Stimulated activated naive CD8-positive, alpha-beta T cell treated with anti-CD3 and anti-CD28 coated beads, Interleukin-15, amount 100 ng/mL, for 72 hours (primary cell): ENCODE measurements around the gene JAK2.
"Not testable (repeated sequence)": the region's sequence is repeated elsewhere in the genome, so short reads cannot be mapped to it uniquely, and the experiment has no call there.

Experiments used
- ATAC-seq: fragments of 150-1000 bp; cut with Tn5 transposase; 2 replicates; pipeline ENCODE4 v1.10.0; 2021; ENCODE audit warnings: mild to moderate bottlenecking, moderate library complexity
- DNase-seq, 2 donors: peaks; one replicate each; pipeline ENCODE4 v3.0.0; 2021 to 2022
- H3K27ac Mint-ChIP-seq, 2 donors: one replicate each; pipeline ENCODE4 v1.8.0; 2022; ENCODE audit warnings: mild to moderate bottlenecking in 2 of 2, mixed read lengths in 2 of 2, moderate library complexity in 2 of 2
- H3K27me3 Mint-ChIP-seq: one replicate; pipeline ENCODE4 v1.8.0; 2022; ENCODE audit warnings: mixed read lengths
- H3K4me1 Mint-ChIP-seq: one replicate; pipeline ENCODE4 v1.8.0; 2022; ENCODE audit warnings: mild to moderate bottlenecking, mixed read lengths
- H3K4me3 Mint-ChIP-seq, 2 donors: one replicate each; pipeline ENCODE4 v1.8.0; 2022; ENCODE audit warnings: mild to moderate bottlenecking in 2 of 2, mixed read lengths in 2 of 2, moderate library complexity in 1 of 2
- H3K9me3 Mint-ChIP-seq, 2 donors: one replicate each; pipeline ENCODE4 v1.8.0; 2022; ENCODE audit warnings: mixed read lengths in 2 of 2

The JAK2 gene

GRCh38 chr9:5062631-5063030 lies 77.6 kb downstream of the JAK2 start:
- Mint-ChIP-seq H3K27me3 (no peaks in the 10 kb centered on the region), H3K4me3 (no peak overlapping the region), H3K4me1 (no peaks in the 10 kb centered on the region), H3K27ac (no peak overlapping the region), H3K9me3 (no peaks in the 10 kb centered on the region)
- ATAC-seq, result no peak
- no peak for DNase-seq

GRCh38 chr9:5072871-5073270 lies 87.8 kb downstream of the JAK2 start:
- Mint-ChIP-seq H3K27ac (no peak overlapping the region), H3K4me1 (no peaks in the 10 kb centered on the region), H3K4me3 (no peak overlapping the region), H3K9me3 (no peaks in the 10 kb centered on the region), H3K27me3 (no peaks in the 10 kb centered on the region)
- ATAC-seq (no peak), DNase-seq (no peak)

- Mint-ChIP-seq H3K27ac (no peak overlapping the region), H3K4me3 (no peak overlapping the region), H3K4me1 (no peaks in the 10 kb centered on the region), H3K27me3 (no peaks in the 10 kb centered on the region), H3K9me3 (no peaks in the 10 kb centered on the region)
- DNase-seq (no peak), ATAC-seq (no peak)
Measured at GRCh38 chr9:5073701-5074100, 88.6 kb downstream of the JAK2 start.

- Mint-ChIP-seq H3K4me1 (no peaks in the 10 kb centered on the region), H3K4me3 (no peak overlapping the region), H3K27me3 (no peaks in the 10 kb centered on the region), H3K9me3 (peaks cover 0 to 7% of the 10 kb centered on the region in 2 donors), H3K27ac (no peak overlapping the region)
- no peak for DNase-seq
- no peak for ATAC-seq
Measured at GRCh38 chr9:5085993-5086392, 100.9 kb downstream of the JAK2 start.

- H3K27ac Mint-ChIP-seq, result no peak overlapping the region
Measured at GRCh38 chr9:5089737-5090136, 104.7 kb downstream of the JAK2 start.

GRCh38 chr9:5095795-5096194 lies 110.7 kb downstream of the JAK2 start:
- H3K9me3 Mint-ChIP-seq, result peaks cover 0 to 5% of the 10 kb centered on the region in 2 donors
- H3K27me3 Mint-ChIP-seq, result no peaks in the 10 kb centered on the region

More at GRCh38 chr9:5089737-5090136, 104.7 kb downstream of the JAK2 start:
- peaks cover 0 to 7% of the 10 kb centered on the region in 2 donors for H3K9me3 Mint-ChIP-seq
- ATAC-seq, result no peak
- no peak overlapping the region for H3K4me3 Mint-ChIP-seq
- DNase-seq, result no peak
- H3K4me1 Mint-ChIP-seq, result no peaks in the 10 kb centered on the region
- no peaks in the 10 kb centered on the region for H3K27me3 Mint-ChIP-seq

GRCh38 chr9:5099466-5099865 lies 114.4 kb downstream of the JAK2 start:
- no peak overlapping the region for H3K4me3 Mint-ChIP-seq
- H3K27me3 Mint-ChIP-seq, result no peaks in the 10 kb centered on the region
- DNase-seq (no peak), ATAC-seq (no peak)
- H3K9me3 Mint-ChIP-seq, result peaks cover 20 to 23% of the 10 kb centered on the region in 2 donors
- H3K27ac Mint-ChIP-seq, result no peak overlapping the region
- H3K4me1 Mint-ChIP-seq, result no peaks in the 10 kb centered on the region

More at GRCh38 chr9:5095795-5096194, 110.7 kb downstream of the JAK2 start:
- ATAC-seq (no peak), DNase-seq (no peak)
- no peak overlapping the region for H3K4me3 Mint-ChIP-seq
- H3K27ac Mint-ChIP-seq, result no peak overlapping the region
- H3K4me1 Mint-ChIP-seq, result no peaks in the 10 kb centered on the region

GRCh38 chr9:5101127-5101526 lies 116.1 kb downstream of the JAK2 start:
- not testable (repeated sequence) for ATAC-seq, H3K4me1 Mint-ChIP-seq, DNase-seq, H3K27me3 Mint-ChIP-seq, H3K4me3 Mint-ChIP-seq
- Mint-ChIP-seq H3K9me3 (peaks cover 23 to 30% of the 10 kb centered on the region in 2 donors), H3K27ac (peak overlapping the region in 1 of 2 donors; percentile 60)

GRCh38 chr9:5106517-5106916 lies 121.4 kb downstream of the JAK2 start:
- DNase-seq, H3K4me1 Mint-ChIP-seq: not testable (repeated sequence)

GRCh38 chr9:5110867-5111681 lies 126.0 kb downstream of the JAK2 start:
- DNase-seq (no peak), ATAC-seq (peak; percentile 37)
- peak overlapping the region in 1 of 2 donors; percentile 57 for H3K27ac Mint-ChIP-seq
- peaks cover 0 to 15% of the 10 kb centered on the region in 2 donors for H3K9me3 Mint-ChIP-seq
- no peaks in the 10 kb centered on the region for H3K4me1 Mint-ChIP-seq
- H3K27me3 Mint-ChIP-seq, result no peaks in the 10 kb centered on the region
- no peak overlapping the region for H3K4me3 Mint-ChIP-seq

More at GRCh38 chr9:5106517-5106916, 121.4 kb downstream of the JAK2 start:
- not testable (repeated sequence) for ATAC-seq, H3K4me3 Mint-ChIP-seq, H3K27me3 Mint-ChIP-seq, H3K27ac Mint-ChIP-seq
- H3K9me3 Mint-ChIP-seq, result peaks cover 17 to 30% of the 10 kb centered on the region in 2 donors

- Mint-ChIP-seq H3K9me3 (peaks cover 0 to 15% of the 10 kb centered on the region in 2 donors), H3K27me3 (no peaks in the 10 kb centered on the region), H3K4me1 (no peaks in the 10 kb centered on the region), H3K27ac (no peak overlapping the region), H3K4me3 (no peak overlapping the region)
- ATAC-seq (peak; percentile 37), DNase-seq (no peak)
Measured at GRCh38 chr9:5111696-5112095, 126.6 kb downstream of the JAK2 start.

- Mint-ChIP-seq H3K27me3 (no peaks in the 10 kb centered on the region), H3K4me3 (no peak overlapping the region), H3K27ac (peak overlapping the region in 1 of 2 donors; percentile 61), H3K4me1 (no peaks in the 10 kb centered on the region), H3K9me3 (peaks cover 0 to 15% of the 10 kb centered on the region in 2 donors)
- no peak for DNase-seq
- ATAC-seq, result peak; percentile 20
Measured at GRCh38 chr9:5112109-5112592, 127.1 kb downstream of the JAK2 start.

- H3K9me3 Mint-ChIP-seq, result peaks cover 0 to 15% of the 10 kb centered on the region in 2 donors
- H3K27ac Mint-ChIP-seq, result no peak overlapping the region
- no peak for DNase-seq
- H3K4me1 Mint-ChIP-seq, result no peaks in the 10 kb centered on the region
- no peak for ATAC-seq
- H3K27me3 Mint-ChIP-seq, result no peaks in the 10 kb centered on the region
- H3K4me3 Mint-ChIP-seq, result no peak overlapping the region
Measured at GRCh38 chr9:5112646-5113045, 127.6 kb downstream of the JAK2 start.

GRCh38 chr9:5113523-5113922 lies 128.5 kb downstream of the JAK2 start:
- Mint-ChIP-seq H3K4me1 (no peaks in the 10 kb centered on the region), H3K4me3 (peak overlapping the region in 1 of 2 donors; percentile 3), H3K27ac (no peak overlapping the region), H3K27me3 (no peaks in the 10 kb centered on the region), H3K9me3 (peaks cover 0 to 15% of the 10 kb centered on the region in 2 donors)
- ATAC-seq (no peak), DNase-seq (no peak)

GRCh38 chr9:5113994-5114748 lies 129.1 kb downstream of the JAK2 start:
- H3K4me1 Mint-ChIP-seq, result no peaks in the 10 kb centered on the region
- no peaks in the 10 kb centered on the region for H3K27me3 Mint-ChIP-seq
- H3K9me3 Mint-ChIP-seq, result peaks cover 0 to 15% of the 10 kb centered on the region in 2 donors
- no peak overlapping the region for H3K27ac Mint-ChIP-seq
- peak overlapping the region in 1 of 2 donors; percentile 3 for H3K4me3 Mint-ChIP-seq
- ATAC-seq, result no peak
- no peak for DNase-seq

GRCh38 chr9:5122116-5122515 lies 137.0 kb downstream of the JAK2 start:
- Mint-ChIP-seq H3K27ac (no peak overlapping the region), H3K27me3 (no peaks in the 10 kb centered on the region), H3K4me3 (no peak overlapping the region), H3K4me1 (no peaks in the 10 kb centered on the region), H3K9me3 (no peaks in the 10 kb centered on the region)
- DNase-seq, result no peak
- no peak for ATAC-seq
